ENCODE measurements around the gene JMJD6. TPM values are rescaled to one million over a fixed set of nuclear protein-coding genes. Genes with fewer than 3 reads are reported as not detected.
"Not testable (repeated sequence)": the region's sequence is repeated elsewhere in the genome, so short reads cannot be mapped to it uniquely, and the experiment has no call there.

JMJD6 gene
- total RNA-seq, 1 donor from 2014 or later = 65.2 TPM

GRCh38 chr17:76727745-76728456 lies 1.5 kb upstream of the JMJD6 start:
- Histone ChIP-seq H3K9me3 (replicated peaks) (no peaks in the 10 kb centered on the region), H3K27me3 (ENCODE audit: low read depth) (no peaks in the 10 kb centered on the region), H3K4me1 (peaks cover 86% of the 10 kb centered on the region), H3K27ac (replicated peaks) (peak overlapping the region; percentile 98), H3K36me3 (peaks cover 56% of the 10 kb centered on the region), H3K4me3 (peak overlapping the region; percentile 94)
- TF ChIP-seq, protein P1, sequence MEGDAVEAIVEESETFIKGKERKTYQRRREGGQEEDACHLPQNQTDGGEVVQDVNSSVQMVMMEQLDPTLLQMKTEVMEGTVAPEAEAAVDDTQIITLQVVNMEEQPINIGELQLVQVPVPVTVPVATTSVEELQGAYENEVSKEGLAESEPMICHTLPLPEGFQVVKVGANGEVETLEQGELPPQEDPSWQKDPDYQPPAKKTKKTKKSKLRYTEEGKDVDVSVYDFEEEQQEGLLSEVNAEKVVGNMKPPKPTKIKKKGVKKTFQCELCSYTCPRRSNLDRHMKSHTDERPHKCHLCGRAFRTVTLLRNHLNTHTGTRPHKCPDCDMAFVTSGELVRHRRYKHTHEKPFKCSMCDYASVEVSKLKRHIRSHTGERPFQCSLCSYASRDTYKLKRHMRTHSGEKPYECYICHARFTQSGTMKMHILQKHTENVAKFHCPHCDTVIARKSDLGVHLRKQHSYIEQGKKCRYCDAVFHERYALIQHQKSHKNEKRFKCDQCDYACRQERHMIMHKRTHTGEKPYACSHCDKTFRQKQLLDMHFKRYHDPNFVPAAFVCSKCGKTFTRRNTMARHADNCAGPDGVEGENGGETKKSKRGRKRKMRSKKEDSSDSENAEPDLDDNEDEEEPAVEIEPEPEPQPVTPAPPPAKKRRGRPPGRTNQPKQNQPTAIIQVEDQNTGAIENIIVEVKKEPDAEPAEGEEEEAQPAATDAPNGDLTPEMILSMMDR (IDR thresholded peaks at IDR 0.05; ENCODE audit: borderline replicate concordance) = no peak
- DNase-seq = no peak
- intact Hi-C loops (cut with micrococcal nuclease) = loop anchor here (10.0 kb wide), 1 partner anchor 53 kb away; no protein-coding TSS in a partner anchor

DNA sequence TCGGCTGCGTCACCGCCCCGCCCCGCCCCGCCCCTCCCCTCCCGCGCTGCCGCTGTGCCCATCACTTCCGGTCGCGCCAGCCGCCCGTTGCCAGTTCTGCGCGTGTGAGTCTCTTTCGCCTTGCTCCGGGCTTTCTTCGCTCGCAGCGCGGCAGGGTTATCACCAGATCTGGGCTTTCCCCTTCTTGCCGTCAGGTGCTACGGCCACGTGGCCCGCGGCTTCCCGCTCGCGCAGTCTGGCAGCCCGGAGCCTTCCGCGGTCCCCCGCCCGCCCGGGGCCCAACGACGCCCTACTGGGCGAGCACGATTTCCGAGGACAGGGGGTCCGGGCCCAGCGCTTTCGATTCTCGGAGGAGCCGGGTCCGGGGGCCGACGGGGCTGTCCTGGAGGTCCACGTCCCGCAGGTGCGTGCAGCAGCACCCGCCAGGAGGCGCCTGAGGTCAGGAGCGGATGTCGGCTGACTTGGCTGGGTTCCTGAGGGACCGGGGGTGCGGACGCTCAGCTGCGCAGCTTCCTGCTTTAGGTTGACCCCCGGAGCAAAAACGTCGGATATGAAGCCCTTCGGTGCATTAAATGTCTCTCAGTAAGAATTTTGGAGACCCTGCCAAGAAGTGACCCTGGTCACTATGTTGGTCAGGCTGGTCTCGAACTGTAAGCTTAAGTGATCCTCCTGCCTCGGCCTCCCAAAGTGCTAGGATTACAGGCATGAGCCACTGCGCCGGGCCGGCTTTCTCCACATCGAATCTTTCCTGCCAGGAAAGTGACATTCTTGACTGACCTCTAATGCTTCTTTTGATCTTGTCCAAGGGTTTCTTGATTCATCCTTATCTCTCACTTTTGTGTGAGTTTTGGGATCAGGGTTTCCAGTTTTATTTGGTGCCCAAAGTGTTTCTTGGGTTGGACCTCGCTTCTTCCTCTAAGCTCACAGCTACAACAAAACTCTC lies 641 bp upstream of the JMJD6 start, which contains the start of gene METTL23:
METTL23 (plus strand) TSS at position 64 of the 943 bp plus-strand sequence. CDS start 2,872 bp downstream, outside the sequence.
- DNase-seq = peak; percentile 87
- intact Hi-C loops (cut with micrococcal nuclease) = loop anchor here (10.0 kb wide), 1 partner anchor 52 kb away; no protein-coding TSS in a partner anchor
- Histone ChIP-seq H3K27ac (replicated peaks) (peak within 1 kb of the TSS; percentile 98), H3K4me3 (peak within 1 kb of the TSS; percentile 94), H3K36me3 (peaks cover 54% of the 10 kb centered on the region), H3K27me3 (ENCODE audit: low read depth) (no peaks in the 10 kb centered on the region), H3K9me3 (replicated peaks) (no peaks in the 10 kb centered on the region), H3K4me1 (peaks cover 86% of the 10 kb centered on the region)
- TF ChIP-seq, protein P1 (IDR thresholded peaks at IDR 0.05; ENCODE audit: borderline replicate concordance) = peak; percentile 76

- H3K4me3 ChIP-seq = peak overlapping the region; percentile 94
- H3K27ac ChIP-seq (replicated peaks) = peak overlapping the region; percentile 98
- TF ChIP-seq, protein P1 (IDR thresholded peaks at IDR 0.05; ENCODE audit: borderline replicate concordance) = no peak
- no peaks in the 10 kb centered on the region for H3K9me3 ChIP-seq (replicated peaks)
- peak; percentile 78 for DNase-seq
- H3K36me3 ChIP-seq = peaks cover 55% of the 10 kb centered on the region
- intact Hi-C loops (cut with micrococcal nuclease) = loop anchor here (10.0 kb wide), 1 partner anchor 51 kb away; no protein-coding TSS in a partner anchor
- H3K4me1 ChIP-seq = peaks cover 88% of the 10 kb centered on the region
- no peaks in the 10 kb centered on the region for H3K27me3 ChIP-seq (ENCODE audit: low read depth)
Measured at GRCh38 chr17:76725580-76726230, 701 bp downstream of the JMJD6 start.

DNA sequence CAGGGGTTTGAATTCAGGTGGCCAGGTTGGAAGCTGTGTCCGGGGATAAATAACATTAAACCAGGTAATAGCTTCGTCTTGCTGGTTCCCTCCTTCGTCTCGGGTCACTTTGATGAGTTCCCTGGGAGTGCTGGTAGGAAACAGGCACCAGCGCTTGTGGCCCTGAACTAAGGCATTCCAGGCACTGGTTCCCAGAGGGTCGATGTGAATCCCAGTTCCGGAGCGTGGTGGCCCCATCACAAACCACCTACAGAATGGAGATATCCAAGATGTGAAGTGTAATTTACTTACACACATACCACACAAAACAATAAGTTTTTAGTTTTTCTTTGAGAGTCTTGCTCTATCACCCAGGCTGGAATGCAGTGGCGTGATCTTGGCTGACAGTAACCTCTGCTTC lies 2.6 kb downstream of the JMJD6 start:
- H3K36me3 ChIP-seq = peaks cover 66% of the 10 kb centered on the region
- intact Hi-C loops (cut with micrococcal nuclease) = loop anchor here (10.0 kb wide), 1 partner anchor 49 kb away; no protein-coding TSS in a partner anchor

DNA sequence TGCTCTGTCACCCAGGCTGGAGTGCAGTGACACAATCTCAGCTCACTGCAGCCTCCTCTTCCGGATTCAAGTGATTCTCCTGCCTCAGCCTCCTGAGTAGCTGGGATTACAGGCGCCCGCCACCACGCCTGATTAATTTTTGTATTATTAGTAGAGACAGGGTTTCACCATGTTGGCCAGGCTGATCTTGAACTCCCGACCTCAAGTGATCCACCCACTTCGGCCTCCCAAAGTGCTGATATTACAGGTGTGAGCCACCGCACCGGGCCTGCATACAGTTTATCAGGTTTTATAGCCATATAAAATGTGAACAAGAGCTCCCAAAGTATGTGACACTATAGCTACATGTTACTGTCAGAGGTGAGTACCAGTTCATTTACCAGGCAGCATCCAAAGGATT lies 3.4 kb downstream of the JMJD6 start:
- Histone ChIP-seq H3K4me3 (peak overlapping the region; percentile 3), H3K4me1 (peaks cover 79% of the 10 kb centered on the region), H3K36me3 (peaks cover 75% of the 10 kb centered on the region)
- not testable (repeated sequence) for H3K9me3 ChIP-seq (replicated peaks); DNase-seq; H3K27me3 ChIP-seq (ENCODE audit: low read depth); H3K27ac ChIP-seq (replicated peaks)
- intact Hi-C loops (cut with micrococcal nuclease) = loop anchor here (10.0 kb wide), 1 partner anchor 48 kb away; no protein-coding TSS in a partner anchor

More for the DNA sequence above, 2.6 kb downstream of the JMJD6 start:
- Histone ChIP-seq H3K27ac (replicated peaks) (peak overlapping the region; percentile 11), H3K4me1 (peaks cover 88% of the 10 kb centered on the region), H3K9me3 (replicated peaks) (no peaks in the 10 kb centered on the region), H3K27me3 (ENCODE audit: low read depth) (no peaks in the 10 kb centered on the region), H3K4me3 (peak overlapping the region; percentile 94)
- TF ChIP-seq, protein P1 (IDR thresholded peaks at IDR 0.05; ENCODE audit: borderline replicate concordance) = no peak
- no peak for DNase-seq

Measured in left ventricle myocardium inferior (tissue), 1 donor.